Brain microvascular endothelial cell (primary cell): ENCODE data around the gene TNS1.

ENCODE experiments used
- DNase-seq: peaks from one replicate; pipeline ENCODE4 v3.0.0-alpha.2; 2020
- H3K27ac ChIP-seq: fragments of 250-450 bp; sonication (Bioruptor Pico); 2 replicates; pipeline ENCODE4 v1.5.1; 2020; ENCODE audit warnings: mild to moderate bottlenecking, moderate library complexity
- H3K27me3 ChIP-seq: fragments of 250-450 bp; sonication (Bioruptor Pico); replicated peaks from 2 replicates; pipeline ENCODE4 v1.5.1; 2020; ENCODE audit warnings: mild to moderate bottlenecking
- H3K36me3 ChIP-seq: fragments of 250-450 bp; sonication (Bioruptor Pico); replicated peaks from 2 replicates; pipeline ENCODE4 v1.5.1; 2020; ENCODE audit warnings: mild to moderate bottlenecking
- H3K4me3 ChIP-seq: 2 replicates; pipeline ENCODE4 v1.5.1; 2011; ENCODE audit warnings: low read depth, mild to moderate bottlenecking, control low read depth, low read length, moderate library complexity
- CTCF ChIP-seq: IDR thresholded peaks from 2 replicates; pipeline ENCODE4 v1.5.1; 2011; ENCODE audit warnings: low read depth, mild to moderate bottlenecking, moderate library complexity, low read length, control low read depth, inconsistent platforms; ENCODE audit errors: missing control alignments
- in situ Hi-C: cut with HindIII; loops from 2 replicates; pipeline ENCODE4 v1.10.0; 2017; ENCODE audit warnings: low sequenced_read_pairs, low pct_ligation_motif_present

TNS1 gene

GRCh38 chr2:217848351-217848957 is 154.3 kb downstream of the TNS1 start:
- H3K36me3 ChIP-seq, result peaks cover 25% of the 10 kb centered on the region
- TF ChIP-seq CTCF, result no peak
- no peak overlapping the region for H3K27ac ChIP-seq
- in situ Hi-C loops, result no loop called here
- H3K27me3 ChIP-seq, result no peaks in the 10 kb centered on the region
- H3K4me3 ChIP-seq, result no peak overlapping the region
- DNase-seq, result no peak

- in situ Hi-C loops, result no loop called here
- Histone ChIP-seq H3K27ac (no peak overlapping the region), H3K27me3 (no peaks in the 10 kb centered on the region), H3K36me3 (peaks cover 25% of the 10 kb centered on the region), H3K4me3 (no peak overlapping the region)
- TF ChIP-seq CTCF, result no peak
- DNase-seq, result no peak
These were observed 155.0 kb downstream of the TNS1 start for GRCh38 chr2:217847552-217848350.

- peaks cover 25% of the 10 kb centered on the region for H3K36me3 ChIP-seq
- in situ Hi-C loops, result no loop called here
- H3K27ac ChIP-seq, result no peak overlapping the region
- no peak for DNase-seq
- TF ChIP-seq CTCF, result no peak
- no peaks in the 10 kb centered on the region for H3K27me3 ChIP-seq
- H3K4me3 ChIP-seq, result no peak overlapping the region
These were observed 155.7 kb downstream of the TNS1 start for GRCh38 chr2:217847115-217847514.

- no peak overlapping the region for H3K27ac ChIP-seq
- no peak for TF ChIP-seq CTCF
- H3K4me3 ChIP-seq, result no peak overlapping the region
- in situ Hi-C loops, result no loop called here
- DNase-seq, result no peak
- peaks cover 25% of the 10 kb centered on the region for H3K36me3 ChIP-seq
- no peaks in the 10 kb centered on the region for H3K27me3 ChIP-seq
These were observed 156.5 kb downstream of the TNS1 start for GRCh38 chr2:217846321-217846743.

GRCh38 chr2:217845301-217845700 is 157.5 kb downstream of the TNS1 start:
- TF ChIP-seq CTCF, result no peak
- in situ Hi-C loops, result no loop called here
- no peak for DNase-seq
- Histone ChIP-seq H3K27ac (no peak overlapping the region), H3K27me3 (no peaks in the 10 kb centered on the region), H3K4me3 (no peak overlapping the region), H3K36me3 (peaks cover 25% of the 10 kb centered on the region)
